ENCODE measurements around the gene DAP. TPM values are rescaled to one million over a fixed set of nuclear protein-coding genes. Genes with fewer than 3 reads are reported as not detected.
"Not testable (repeated sequence)": the region's sequence is repeated elsewhere in the genome, so short reads cannot be mapped to it uniquely, and the experiment has no call there.

Gene DAP
- polyA plus RNA-seq, 1 donor from 2014 or later: 105 TPM

DNA sequence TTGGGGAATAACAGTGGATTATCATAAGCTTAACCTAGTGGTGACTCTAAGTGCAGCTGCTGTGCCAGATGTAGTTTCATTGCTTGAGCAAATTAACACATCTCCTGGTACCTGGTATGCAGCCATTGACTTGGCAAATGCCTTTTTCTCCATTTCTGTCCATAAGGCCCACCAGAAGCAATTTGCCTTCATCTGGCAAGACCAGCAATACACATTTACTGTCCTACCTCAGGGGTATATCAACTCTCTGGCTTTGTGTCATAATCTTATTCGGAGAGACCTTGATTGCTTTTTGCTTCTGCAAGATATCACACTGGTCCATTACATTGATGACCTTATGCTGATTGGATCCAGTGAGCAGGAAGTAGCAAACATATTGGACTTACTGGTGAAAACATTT, 42.4 kb downstream of the DAP start:
- H3K27ac Mint-ChIP-seq, H3K4me3 Mint-ChIP-seq, H3K9me3 Mint-ChIP-seq, H3K36me3 Mint-ChIP-seq, H3K4me1 Mint-ChIP-seq, H3K27me3 Mint-ChIP-seq: not testable (repeated sequence)

GRCh38 chr5:10716825-10717224, 44.2 kb downstream of the DAP start:
- H3K4me1 Mint-ChIP-seq, H3K9me3 Mint-ChIP-seq, H3K27me3 Mint-ChIP-seq, H3K4me3 Mint-ChIP-seq, H3K27ac Mint-ChIP-seq: not testable (repeated sequence)
- peaks cover 15% of the 10 kb centered on the region for H3K36me3 Mint-ChIP-seq

- Mint-ChIP-seq H3K36me3 (peaks cover 15% of the 10 kb centered on the region), H3K9me3 (no peaks in the 10 kb centered on the region), H3K27ac (no peak overlapping the region), H3K27me3 (no peaks in the 10 kb centered on the region), H3K4me3 (no peak overlapping the region), H3K4me1 (peaks cover 2 to 6% (median 5%) of the 10 kb centered on the region in 3 donors)
These were observed 45.3 kb downstream of the DAP start for GRCh38 chr5:10715605-10716290.

GRCh38 chr5:10712574-10713366, 48.3 kb downstream of the DAP start:
- H3K9me3 Mint-ChIP-seq: no peaks in the 10 kb centered on the region
- H3K36me3 Mint-ChIP-seq: peaks cover 17% of the 10 kb centered on the region
- H3K4me3 Mint-ChIP-seq: no peak overlapping the region
- peaks cover 7 to 9% (median 7%) of the 10 kb centered on the region in 3 donors for H3K4me1 Mint-ChIP-seq
- peak overlapping the region in 1 of 3 donors; percentile 64 for H3K27ac Mint-ChIP-seq
- no peaks in the 10 kb centered on the region for H3K27me3 Mint-ChIP-seq

GRCh38 chr5:10711562-10711961, 49.5 kb downstream of the DAP start:
- Mint-ChIP-seq H3K9me3 (no peaks in the 10 kb centered on the region), H3K4me1 (peaks cover 7 to 15% (median 9%) of the 10 kb centered on the region in 3 donors), H3K27ac (no peak overlapping the region), H3K36me3 (peaks cover 17% of the 10 kb centered on the region), H3K4me3 (no peak overlapping the region), H3K27me3 (no peaks in the 10 kb centered on the region)

GRCh38 chr5:10710513-10711128, 50.4 kb downstream of the DAP start:
- H3K9me3 Mint-ChIP-seq: no peaks in the 10 kb centered on the region
- H3K27me3 Mint-ChIP-seq: no peaks in the 10 kb centered on the region
- H3K4me1 Mint-ChIP-seq: peaks cover 14 to 20% (median 16%) of the 10 kb centered on the region in 3 donors
- peak overlapping the region in 2 of 3 donors; percentile 39 to 60 for H3K27ac Mint-ChIP-seq
- peak overlapping the region in 1 of 4 donors; percentile 4 for H3K4me3 Mint-ChIP-seq
- peaks cover 15% of the 10 kb centered on the region for H3K36me3 Mint-ChIP-seq

GRCh38 chr5:10709933-10710332, 51.1 kb downstream of the DAP start:
- H3K4me3 Mint-ChIP-seq: no peak overlapping the region
- H3K27ac Mint-ChIP-seq: peak overlapping the region in 2 of 3 donors; percentile 21 to 26
- H3K27me3 Mint-ChIP-seq: no peaks in the 10 kb centered on the region
- peaks cover 15% of the 10 kb centered on the region for H3K36me3 Mint-ChIP-seq
- no peaks in the 10 kb centered on the region for H3K9me3 Mint-ChIP-seq
- peaks cover 20 to 27% (median 22%) of the 10 kb centered on the region in 3 donors for H3K4me1 Mint-ChIP-seq

- Mint-ChIP-seq H3K36me3 (peaks cover 15% of the 10 kb centered on the region), H3K27ac (no peak overlapping the region), H3K9me3 (no peaks in the 10 kb centered on the region), H3K27me3 (no peaks in the 10 kb centered on the region), H3K4me1 (peaks cover 24 to 31% (median 26%) of the 10 kb centered on the region in 3 donors), H3K4me3 (no peak overlapping the region)
These were observed 51.6 kb downstream of the DAP start for GRCh38 chr5:10709409-10709808.

- peaks cover 26 to 33% (median 33%) of the 10 kb centered on the region in 3 donors for H3K4me1 Mint-ChIP-seq
- no peaks in the 10 kb centered on the region for H3K9me3 Mint-ChIP-seq
- H3K4me3 Mint-ChIP-seq: no peak overlapping the region
- H3K36me3 Mint-ChIP-seq: peaks cover 16% of the 10 kb centered on the region
- H3K27me3 Mint-ChIP-seq: no peaks in the 10 kb centered on the region
- H3K27ac Mint-ChIP-seq: no peak overlapping the region
These were observed 52.7 kb downstream of the DAP start for GRCh38 chr5:10708189-10708944.

DNA sequence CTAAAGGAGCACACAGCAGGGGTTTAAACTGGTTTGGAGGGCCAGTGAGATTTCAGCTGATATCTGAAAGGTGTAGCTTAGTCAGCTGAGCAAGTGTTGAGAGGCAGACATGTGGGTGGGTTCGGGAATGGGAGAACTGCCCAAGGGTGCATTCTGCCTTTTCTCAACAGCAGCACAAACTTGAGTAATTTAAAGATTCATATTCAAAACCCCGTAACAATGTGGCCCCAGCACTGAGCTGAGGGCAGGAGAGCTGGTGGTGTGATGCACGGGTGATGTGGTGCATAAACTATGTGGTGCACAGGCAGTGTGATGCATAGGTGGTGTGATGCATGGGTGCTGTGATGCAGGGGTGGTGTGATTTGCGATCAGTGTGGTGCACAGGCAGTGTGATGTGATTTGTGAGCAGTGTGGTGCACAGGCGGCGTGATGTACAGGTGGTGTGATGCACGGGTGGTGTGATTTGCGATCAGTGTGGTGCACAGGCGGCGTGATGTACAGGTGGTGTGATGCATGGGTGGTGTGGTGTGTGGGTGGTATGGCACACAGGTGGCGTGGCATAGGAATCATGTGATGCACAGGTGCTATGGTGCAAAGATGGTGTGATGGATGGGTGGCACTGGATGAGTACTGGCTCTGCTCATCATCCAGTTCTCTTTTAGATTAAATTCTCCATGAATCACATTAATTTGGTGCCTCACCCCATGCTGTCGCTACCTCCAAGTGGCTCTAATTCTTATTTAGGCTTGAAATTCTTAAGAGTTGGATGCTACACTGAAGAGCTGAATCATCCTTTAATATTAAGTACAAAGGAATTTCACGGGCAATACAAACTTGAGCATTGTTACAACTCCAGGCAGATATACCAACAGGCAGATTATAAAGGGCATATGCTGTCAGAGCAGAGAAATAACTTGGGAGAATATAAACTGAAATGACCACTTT, 53.6 kb downstream of the DAP start:
- Mint-ChIP-seq H3K27me3 (no peaks in the 10 kb centered on the region), H3K36me3 (peaks cover 13% of the 10 kb centered on the region), H3K4me3 (peak overlapping the region in 1 of 4 donors; percentile 43), H3K4me1 (peaks cover 25 to 36% (median 36%) of the 10 kb centered on the region in 3 donors), H3K27ac (peak overlapping the region in 2 of 3 donors; percentile 29 to 69), H3K9me3 (no peaks in the 10 kb centered on the region)

GRCh38 chr5:10706326-10706725, 54.7 kb downstream of the DAP start:
- Mint-ChIP-seq H3K9me3 (no peaks in the 10 kb centered on the region), H3K27me3 (no peaks in the 10 kb centered on the region), H3K4me1 (peaks cover 26 to 38% (median 36%) of the 10 kb centered on the region in 3 donors), H3K27ac (no peak overlapping the region), H3K36me3 (peaks cover 5% of the 10 kb centered on the region), H3K4me3 (no peak overlapping the region)

DNA sequence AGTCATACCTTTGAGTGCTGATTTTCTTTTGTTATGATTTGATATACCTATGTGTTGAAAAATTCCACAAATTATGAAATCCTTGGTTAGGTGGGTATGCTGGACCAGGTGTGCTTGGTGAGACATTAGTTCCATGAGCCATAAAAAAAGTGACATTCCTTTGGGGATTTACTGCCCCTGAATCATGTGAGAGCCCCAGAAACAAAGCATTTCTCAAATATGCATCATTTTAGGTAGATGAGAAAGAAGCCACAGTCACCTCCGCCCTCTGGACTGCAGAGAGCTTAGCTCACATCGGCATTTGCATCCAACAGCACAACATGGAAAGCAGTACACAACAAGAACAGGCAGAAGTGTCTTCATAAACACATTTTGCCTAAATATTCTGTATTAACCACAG, 55.3 kb downstream of the DAP start:
- no peaks in the 10 kb centered on the region for H3K9me3 Mint-ChIP-seq
- H3K4me3 Mint-ChIP-seq: no peak overlapping the region
- H3K4me1 Mint-ChIP-seq: peaks cover 29 to 36% (median 36%) of the 10 kb centered on the region in 3 donors
- no peaks in the 10 kb centered on the region for H3K27me3 Mint-ChIP-seq
- peak overlapping the region in 1 of 3 donors; percentile 8 for H3K27ac Mint-ChIP-seq
- peaks cover 3% of the 10 kb centered on the region for H3K36me3 Mint-ChIP-seq

GRCh38 chr5:10704949-10705621, 55.9 kb downstream of the DAP start:
- H3K9me3 Mint-ChIP-seq: no peaks in the 10 kb centered on the region
- H3K27me3 Mint-ChIP-seq: no peaks in the 10 kb centered on the region
- H3K27ac Mint-ChIP-seq: peak overlapping the region; percentile 8 to 12 (median 8)
- peaks cover 32 to 40% (median 39%) of the 10 kb centered on the region in 3 donors for H3K4me1 Mint-ChIP-seq
- peak overlapping the region in 2 of 4 donors; percentile 13 to 57 for H3K4me3 Mint-ChIP-seq
- peaks cover 2% of the 10 kb centered on the region for H3K36me3 Mint-ChIP-seq

Measured in IgD-negative memory B cell (primary cell).